Erythroblast (primary cell): Measurements from ENCODE around the gene ENOX1.

Experiments
- DNase-seq, 2 experiments: peaks; one replicate each; lab custom pipeline; 2025; lab: John Stamatoyannopoulos, UW
- GATA1 ChIP-seq: IDR thresholded peaks from 2 replicates; pipeline ENCODE4 v1.6.1; 2011; ENCODE audit warnings: low read depth, mild to moderate bottlenecking, control low read depth, low read length, moderate library complexity
- POLR2A ChIP-seq: IDR thresholded peaks from 2 replicates; pipeline ENCODE4 v1.6.1; 2011; ENCODE audit warnings: mild to moderate bottlenecking, low read length

Gene ENOX1

GRCh38 chr13:43319617-43320444, 466.9 kb downstream of the ENOX1 start:
- TF ChIP-seq POLR2A, result no peak
- TF ChIP-seq GATA1, result no peak
- DNase-seq, result no peak

DNA sequence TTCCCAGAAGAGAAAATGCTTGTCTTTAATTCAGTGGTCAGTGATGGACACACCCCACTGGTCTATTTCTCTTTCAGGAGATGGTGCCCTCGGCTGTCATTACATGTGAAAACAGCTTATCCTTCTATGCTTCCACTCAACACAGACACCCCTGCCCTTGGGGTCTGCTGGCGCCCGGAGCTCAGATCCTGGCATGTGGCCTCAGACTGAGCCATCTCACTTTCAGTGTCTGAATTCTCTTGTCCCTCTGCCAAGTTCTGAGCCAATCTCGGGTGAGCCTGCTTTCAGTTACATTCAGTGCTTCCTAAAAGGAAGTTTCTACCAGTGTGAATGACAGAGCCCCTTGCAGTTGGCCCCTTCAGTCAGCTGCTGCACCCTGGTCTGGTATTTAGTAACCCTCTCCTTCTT, 469.8 kb downstream of the ENOX1 start:
- TF ChIP-seq GATA1 (no peak), POLR2A (no peak)
- no peak for DNase-seq

- TF ChIP-seq POLR2A (no peak), GATA1 (no peak)
Measured at GRCh38 chr13:43316281-43316680, 470.5 kb downstream of the ENOX1 start.

GRCh38 chr13:43315522-43315921, 471.2 kb downstream of the ENOX1 start:
- no peak for TF ChIP-seq GATA1
- no peak for TF ChIP-seq POLR2A
- DNase-seq, result no peak

More at GRCh38 chr13:43316281-43316680, 470.5 kb downstream of the ENOX1 start:
- DNase-seq, result no peak

GRCh38 chr13:43309311-43309710, 477.5 kb downstream of the ENOX1 start:
- no peak for TF ChIP-seq GATA1
- TF ChIP-seq POLR2A, result no peak
- DNase-seq, result no peak

- DNase-seq, result peak; percentile 11 to 61
- no peak for TF ChIP-seq GATA1
- TF ChIP-seq POLR2A, result no peak
Measured at GRCh38 chr13:43307921-43308433, 478.8 kb downstream of the ENOX1 start.

GRCh38 chr13:43307221-43307920, 479.4 kb downstream of the ENOX1 start:
- no peak for TF ChIP-seq POLR2A
- no peak for TF ChIP-seq GATA1
- DNase-seq, result no peak

DNA sequence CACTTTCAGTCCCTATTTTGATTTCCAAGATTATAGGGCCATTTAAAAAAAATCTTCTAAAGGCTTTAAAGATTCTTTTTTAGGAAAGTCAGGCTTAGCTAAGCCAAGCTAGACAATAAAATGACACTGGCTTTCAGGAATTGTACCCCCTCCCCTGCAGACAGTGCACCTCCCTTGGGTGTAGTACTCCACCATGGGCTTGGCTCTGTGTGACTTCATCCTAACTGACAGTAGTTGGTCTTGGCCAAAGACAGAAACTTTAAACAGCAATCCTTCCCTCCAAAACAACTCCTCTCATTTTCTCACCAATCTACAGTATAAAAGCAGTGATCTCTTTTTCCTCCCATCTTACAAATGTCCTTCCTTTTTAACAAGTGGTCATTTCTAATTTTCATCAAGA, 480.4 kb downstream of the ENOX1 start:
- no peak for DNase-seq
- TF ChIP-seq GATA1, result no peak

DNA sequence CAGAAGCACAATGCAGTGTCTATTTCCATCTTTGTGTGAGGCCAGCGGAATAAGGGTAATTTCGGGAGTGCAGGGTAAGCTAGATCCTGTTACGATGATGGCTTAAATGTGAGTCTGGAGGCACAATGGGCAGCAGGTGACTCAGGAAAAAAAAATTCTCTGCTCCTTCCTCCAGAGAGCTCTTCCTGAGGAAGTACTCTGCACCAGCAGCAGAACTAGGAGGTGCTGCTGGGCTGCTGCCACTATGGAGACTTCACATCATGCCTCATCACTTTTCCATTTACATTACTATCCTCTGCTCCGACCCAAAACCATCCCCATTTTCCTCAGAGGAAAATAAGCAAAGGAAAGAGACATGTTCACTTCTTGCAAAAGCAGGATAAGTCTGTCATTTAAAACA, 481.4 kb downstream of the ENOX1 start:
- DNase-seq, result no peak
- no peak for TF ChIP-seq GATA1
- no peak for TF ChIP-seq POLR2A

DNA sequence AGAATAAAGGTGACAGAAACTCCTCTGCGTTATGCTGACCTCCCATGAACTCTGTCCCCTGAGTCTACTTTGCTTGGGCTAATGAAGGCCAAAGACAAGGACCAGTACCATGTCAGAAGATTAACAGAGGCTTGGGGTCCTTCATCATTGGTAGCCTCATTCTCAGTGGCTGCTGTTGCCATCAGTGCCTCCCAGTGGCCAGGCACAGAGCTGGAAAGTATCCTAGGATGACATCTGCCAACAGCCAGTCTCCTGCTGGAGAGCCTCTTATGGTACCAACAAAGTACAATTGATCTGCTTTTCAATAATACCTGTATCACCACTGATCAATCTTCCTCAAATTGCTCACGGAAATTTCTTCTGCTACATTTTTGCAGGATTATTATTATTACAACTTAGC, 481.8 kb downstream of the ENOX1 start:
- no peak for DNase-seq
- TF ChIP-seq POLR2A, result no peak

DNA sequence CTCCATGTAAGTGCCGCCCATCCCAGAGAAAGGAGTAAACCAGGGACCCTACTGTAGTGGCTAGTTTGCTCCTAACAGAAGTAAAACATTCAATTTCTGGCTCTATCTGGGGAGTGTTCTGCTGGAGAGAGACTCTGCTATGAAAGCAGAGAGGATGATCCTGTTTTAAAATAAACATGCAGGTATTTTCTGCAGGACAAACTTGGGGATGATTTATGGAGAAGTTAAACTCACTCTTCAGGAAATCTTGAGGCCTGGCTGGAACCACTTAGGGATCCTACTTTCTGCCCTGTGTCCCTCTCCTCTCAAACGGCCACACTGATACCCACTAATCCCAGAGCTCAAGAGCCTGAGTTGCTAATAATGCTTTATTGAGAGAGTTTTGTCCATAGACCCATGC, 482.3 kb downstream of the ENOX1 start:
- no peak for DNase-seq
- TF ChIP-seq GATA1, result no peak
- TF ChIP-seq POLR2A, result no peak

DNA sequence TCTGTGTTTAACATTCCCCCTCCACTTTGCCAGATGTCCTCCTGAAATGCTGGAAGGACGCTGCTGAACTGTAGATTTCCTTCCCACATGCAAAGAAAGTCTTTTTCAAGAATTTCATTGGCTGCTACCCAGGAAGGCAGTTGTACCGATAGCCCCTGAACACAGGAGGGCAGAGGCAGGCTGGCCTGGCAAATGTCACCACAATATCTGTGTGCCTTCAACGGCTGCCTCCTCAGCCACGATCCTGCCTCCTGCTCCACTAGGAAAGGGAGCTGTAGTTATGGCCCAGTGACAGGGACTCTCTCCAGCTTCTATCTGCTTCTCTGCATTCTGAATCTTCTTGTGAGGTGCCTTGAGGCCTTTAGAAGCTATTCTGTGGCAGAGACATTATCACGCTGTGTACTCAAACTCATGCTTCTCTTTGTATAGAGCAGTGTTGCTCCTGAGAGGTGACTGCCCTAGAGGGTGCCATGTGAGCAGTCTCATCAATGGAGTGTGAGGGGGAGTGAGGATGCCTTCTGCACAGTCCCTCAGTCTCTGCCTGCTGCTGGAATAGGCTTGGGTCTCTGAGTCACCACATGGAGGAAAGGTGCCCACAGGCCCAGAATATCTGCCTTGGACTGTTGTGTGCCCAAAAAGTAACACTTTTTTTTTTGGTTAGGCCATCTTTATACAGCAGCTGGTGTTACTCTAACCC, 483.6 kb downstream of the ENOX1 start:
- DNase-seq, result peak; percentile 30 to 47
- TF ChIP-seq GATA1 (no peak), POLR2A (no peak)

- TF ChIP-seq GATA1 (no peak), POLR2A (no peak)
- no peak for DNase-seq
Measured at GRCh38 chr13:43301346-43301969, 485.3 kb downstream of the ENOX1 start.
